ENCODE measurements around the gene GPC1.

GPC1 gene

GRCh38 chr2:240457223-240458043 lies 22.0 kb downstream of the GPC1 start:
- Mint-ChIP-seq H3K36me3 (ENCODE audit: low read depth) (no peaks in the 10 kb centered on the region), H3K27me3 (ENCODE audit: low read depth) (peaks cover 24% of the 10 kb centered on the region), H3K4me3 (no peak overlapping the region), H3K4me1 (ENCODE audit: low read depth) (no peaks in the 10 kb centered on the region), H3K27ac (no peak overlapping the region), H3K9me3 (no peaks in the 10 kb centered on the region)

GRCh38 chr2:240458044-240458899 lies 22.8 kb downstream of the GPC1 start:
- Mint-ChIP-seq H3K36me3 (ENCODE audit: low read depth) (no peaks in the 10 kb centered on the region), H3K9me3 (no peaks in the 10 kb centered on the region), H3K27me3 (ENCODE audit: low read depth) (peaks cover 24% of the 10 kb centered on the region), H3K27ac (no peak overlapping the region), H3K4me3 (no peak overlapping the region), H3K4me1 (ENCODE audit: low read depth) (no peaks in the 10 kb centered on the region)

DNA sequence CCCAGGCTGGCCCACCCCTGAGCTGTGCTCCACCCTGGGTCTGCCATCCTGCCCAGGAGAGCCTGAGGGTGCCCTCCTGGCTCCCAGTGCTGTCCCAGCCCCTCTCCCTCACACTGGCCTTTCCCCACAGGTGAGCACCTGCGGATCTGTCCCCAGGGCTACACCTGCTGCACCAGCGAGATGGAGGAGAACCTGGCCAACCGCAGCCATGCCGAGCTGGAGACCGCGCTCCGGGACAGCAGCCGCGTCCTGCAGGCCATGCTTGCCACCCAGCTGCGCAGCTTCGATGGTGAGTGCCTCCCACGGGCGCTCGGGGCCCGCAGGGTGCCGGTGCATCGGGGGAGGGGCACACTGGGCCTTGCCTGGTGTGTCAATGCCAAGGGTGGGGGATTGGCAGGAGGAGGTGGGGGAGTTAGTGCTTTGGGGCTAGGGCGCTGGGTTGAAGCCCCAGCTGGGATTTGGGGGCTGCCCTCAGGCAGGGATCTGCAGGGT lies 23.5 kb downstream of the GPC1 start:
- Mint-ChIP-seq H3K4me1 (ENCODE audit: low read depth) (no peaks in the 10 kb centered on the region), H3K9me3 (no peaks in the 10 kb centered on the region), H3K36me3 (ENCODE audit: low read depth) (no peaks in the 10 kb centered on the region), H3K4me3 (no peak overlapping the region), H3K27me3 (ENCODE audit: low read depth) (peaks cover 23% of the 10 kb centered on the region), H3K27ac (no peak overlapping the region)

DNA sequence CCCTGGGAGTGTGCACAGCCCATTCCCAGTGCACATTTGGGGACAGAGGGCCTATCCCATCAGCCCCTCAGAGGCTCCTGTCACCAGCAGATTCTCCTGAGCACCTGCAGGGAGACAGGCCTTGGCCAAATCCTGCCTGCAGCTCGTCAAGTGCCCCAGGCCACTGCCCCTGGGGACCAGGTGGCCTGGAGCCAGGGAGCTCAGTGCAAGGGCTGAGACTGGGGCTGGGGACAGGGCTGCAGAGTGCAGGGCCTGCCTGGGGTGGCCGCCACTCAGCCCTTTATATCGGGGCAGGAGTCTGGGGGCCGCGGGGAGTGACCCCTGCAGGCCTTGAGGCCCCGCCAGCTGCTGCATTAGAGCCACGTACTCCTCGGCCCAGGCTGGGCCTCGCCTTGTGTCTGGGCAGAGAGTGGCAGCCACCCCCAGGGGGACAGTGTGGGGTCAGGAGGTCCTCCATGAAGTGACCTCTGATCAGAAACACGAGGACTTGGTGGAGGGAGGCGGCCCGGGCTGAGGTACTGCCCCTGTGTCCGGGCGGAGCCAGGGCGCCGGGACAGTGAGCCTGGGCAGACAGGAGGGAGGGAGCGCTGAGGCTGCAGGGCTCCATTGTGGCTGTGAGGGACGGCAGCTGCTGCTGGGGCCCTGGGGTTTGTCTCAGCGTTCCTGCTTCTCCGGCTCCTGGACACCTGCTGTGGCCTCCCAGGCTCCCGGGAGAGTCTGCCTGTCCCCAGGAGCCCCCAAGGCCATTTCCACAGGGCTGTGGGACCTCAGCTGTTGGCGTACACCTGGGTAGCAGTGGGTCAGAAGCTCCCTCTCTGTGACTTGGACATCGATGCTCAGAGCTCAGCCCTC lies 24.2 kb downstream of the GPC1 start:
- Mint-ChIP-seq H3K4me1 (ENCODE audit: low read depth) (no peaks in the 10 kb centered on the region), H3K27me3 (ENCODE audit: low read depth) (peaks cover 16% of the 10 kb centered on the region), H3K4me3 (no peak overlapping the region), H3K9me3 (no peaks in the 10 kb centered on the region), H3K27ac (no peak overlapping the region), H3K36me3 (ENCODE audit: low read depth) (no peaks in the 10 kb centered on the region)

DNA sequence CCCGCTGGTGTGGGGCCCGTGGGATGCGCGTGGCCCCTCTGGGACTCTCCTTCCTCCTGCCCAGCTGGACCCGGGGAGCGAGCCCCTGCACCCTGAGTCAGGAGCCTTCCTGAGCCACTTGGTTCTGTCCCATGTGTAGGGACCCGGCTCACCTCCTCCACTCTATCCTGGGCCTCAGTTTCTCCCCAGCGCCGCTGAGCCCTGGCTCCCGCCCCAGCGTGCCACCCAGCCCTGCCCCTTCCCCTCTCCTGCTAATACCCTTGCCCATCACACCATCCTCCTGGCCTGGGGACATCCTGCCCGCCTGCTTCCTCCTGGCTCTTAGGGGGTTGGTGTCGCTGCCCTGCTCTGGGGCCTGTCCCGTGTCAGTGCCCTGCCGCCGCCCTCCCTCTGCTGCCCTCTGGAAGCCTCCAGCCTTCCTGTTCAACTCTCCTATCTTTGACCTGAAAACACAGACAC lies 24.8 kb downstream of the GPC1 start:
- H3K4me1 Mint-ChIP-seq (ENCODE audit: low read depth) = no peaks in the 10 kb centered on the region
- peaks cover 10% of the 10 kb centered on the region for H3K27me3 Mint-ChIP-seq (ENCODE audit: low read depth)
- H3K36me3 Mint-ChIP-seq (ENCODE audit: low read depth) = no peaks in the 10 kb centered on the region
- no peaks in the 10 kb centered on the region for H3K9me3 Mint-ChIP-seq
- H3K27ac Mint-ChIP-seq = no peak overlapping the region
- H3K4me3 Mint-ChIP-seq = no peak overlapping the region

- H3K4me3 Mint-ChIP-seq = no peak overlapping the region
- H3K27ac Mint-ChIP-seq = no peak overlapping the region
- H3K4me1 Mint-ChIP-seq (ENCODE audit: low read depth) = no peaks in the 10 kb centered on the region
- no peaks in the 10 kb centered on the region for H3K9me3 Mint-ChIP-seq
- H3K27me3 Mint-ChIP-seq (ENCODE audit: low read depth) = peaks cover 10% of the 10 kb centered on the region
- no peaks in the 10 kb centered on the region for H3K36me3 Mint-ChIP-seq (ENCODE audit: low read depth)
Measured at GRCh38 chr2:240460781-240461431, 25.4 kb downstream of the GPC1 start.

DNA sequence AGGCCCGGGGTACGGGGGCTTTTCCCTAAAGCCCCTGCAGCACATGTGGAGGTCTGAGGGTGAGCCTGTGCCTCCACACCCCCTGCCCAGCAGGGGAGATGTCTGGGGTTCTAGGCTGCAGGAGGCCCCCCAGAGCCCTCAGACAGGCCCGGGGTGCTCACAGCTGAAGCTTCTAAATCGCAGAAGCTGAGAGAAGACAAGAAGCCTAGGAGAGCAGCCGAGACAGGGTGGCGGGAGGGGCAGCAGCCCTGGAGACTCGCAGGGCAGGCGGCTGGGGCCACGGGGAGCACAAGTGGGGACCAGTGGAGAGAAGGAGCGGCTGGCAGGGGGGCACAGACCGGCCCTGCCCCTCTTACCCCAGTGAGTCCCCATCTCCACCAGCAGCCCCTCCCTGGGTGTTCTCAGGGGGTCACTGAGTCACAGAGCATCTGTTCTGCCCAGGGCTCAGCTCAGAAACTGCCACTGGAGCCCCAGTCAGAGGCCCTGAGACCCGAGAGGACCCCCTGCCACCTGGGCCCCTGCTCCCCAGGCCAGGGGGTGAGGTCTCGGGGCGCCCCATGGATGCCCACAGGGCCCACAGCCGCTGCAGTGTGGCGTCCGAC lies 26.1 kb downstream of the GPC1 start:
- Mint-ChIP-seq H3K27ac (no peak overlapping the region), H3K4me3 (no peak overlapping the region), H3K9me3 (no peaks in the 10 kb centered on the region), H3K4me1 (ENCODE audit: low read depth) (no peaks in the 10 kb centered on the region), H3K36me3 (ENCODE audit: low read depth) (no peaks in the 10 kb centered on the region), H3K27me3 (ENCODE audit: low read depth) (peaks cover 8% of the 10 kb centered on the region)

- Mint-ChIP-seq H3K27me3 (ENCODE audit: low read depth) (peaks cover 2% of the 10 kb centered on the region), H3K27ac (no peak overlapping the region)
Measured at GRCh38 chr2:240462073-240462706, 26.7 kb downstream of the GPC1 start.

GRCh38 chr2:240462707-240463273 lies 27.3 kb downstream of the GPC1 start:
- Mint-ChIP-seq H3K36me3 (ENCODE audit: low read depth) (no peaks in the 10 kb centered on the region), H3K27me3 (ENCODE audit: low read depth) (no peaks in the 10 kb centered on the region), H3K4me3 (no peak overlapping the region), H3K27ac (no peak overlapping the region), H3K4me1 (ENCODE audit: low read depth) (no peaks in the 10 kb centered on the region), H3K9me3 (no peaks in the 10 kb centered on the region)

More at GRCh38 chr2:240462073-240462706, 26.7 kb downstream of the GPC1 start:
- H3K4me1 Mint-ChIP-seq (ENCODE audit: low read depth) = no peaks in the 10 kb centered on the region
- no peaks in the 10 kb centered on the region for H3K36me3 Mint-ChIP-seq (ENCODE audit: low read depth)
- no peaks in the 10 kb centered on the region for H3K9me3 Mint-ChIP-seq
- H3K4me3 Mint-ChIP-seq = no peak overlapping the region

- no peaks in the 10 kb centered on the region for H3K9me3 Mint-ChIP-seq
- no peaks in the 10 kb centered on the region for H3K36me3 Mint-ChIP-seq (ENCODE audit: low read depth)
- no peaks in the 10 kb centered on the region for H3K27me3 Mint-ChIP-seq (ENCODE audit: low read depth)
- no peak overlapping the region for H3K27ac Mint-ChIP-seq
- H3K4me1 Mint-ChIP-seq (ENCODE audit: low read depth) = no peaks in the 10 kb centered on the region
- H3K4me3 Mint-ChIP-seq = no peak overlapping the region
Measured at GRCh38 chr2:240463274-240463865, 27.9 kb downstream of the GPC1 start.

GRCh38 chr2:240463866-240464481 lies 28.5 kb downstream of the GPC1 start:
- Mint-ChIP-seq H3K4me3 (no peak overlapping the region), H3K36me3 (ENCODE audit: low read depth) (no peaks in the 10 kb centered on the region)

GRCh38 chr2:240464514-240465241 lies 29.2 kb downstream of the GPC1 start:
- H3K27me3 Mint-ChIP-seq (ENCODE audit: low read depth) = no peaks in the 10 kb centered on the region

More at GRCh38 chr2:240463866-240464481, 28.5 kb downstream of the GPC1 start:
- Mint-ChIP-seq H3K27me3 (ENCODE audit: low read depth) (no peaks in the 10 kb centered on the region), H3K4me1 (ENCODE audit: low read depth) (no peaks in the 10 kb centered on the region), H3K27ac (no peak overlapping the region), H3K9me3 (no peaks in the 10 kb centered on the region)

More at GRCh38 chr2:240464514-240465241, 29.2 kb downstream of the GPC1 start:
- H3K4me3 Mint-ChIP-seq = no peak overlapping the region
- H3K36me3 Mint-ChIP-seq (ENCODE audit: low read depth) = no peaks in the 10 kb centered on the region
- no peak overlapping the region for H3K27ac Mint-ChIP-seq
- H3K9me3 Mint-ChIP-seq = no peaks in the 10 kb centered on the region
- no peaks in the 10 kb centered on the region for H3K4me1 Mint-ChIP-seq (ENCODE audit: low read depth)
